A549 (cell line): ENCODE results near the gene SLC16A8. TPM values are rescaled to one million over a fixed set of nuclear protein-coding genes. Genes with fewer than 3 reads are reported as not detected.

Experiments
- ATAC-seq, 2 experiments: fragments of 200-7000 bp in 1 of 2; fragments of >200 bp in 1 of 2; cut with Nextera tagmentation in 1 of 2; cut with Tn5 transposase in 1 of 2; 3 replicates each; pipeline versions ENCODE4 v1.8.0 to v1.9.1; 2018 to 2020; ENCODE audit warnings: mild to moderate bottlenecking in 1 of 2, moderate library complexity in 1 of 2
- CTCF ChIA-PET: fragments of 300-600 bp; sonication (Branson Sonifier 250); formaldehyde crosslinking; extraction: SDS; loops from one replicate; lab custom pipeline; 2021; ENCODE audit warnings: antibody characterized with exemption, inconsistent platforms; lab: Yijun Ruan, JAX
- POLR2A ChIA-PET: fragments of 350-600 bp; formaldehyde crosslinking; extraction: SDS; loops from one replicate; lab custom pipeline; 2021; ENCODE audit warnings: antibody characterized with exemption, inconsistent platforms; lab: Yijun Ruan, JAX
- DNase-seq, 2 experiments: peaks; one replicate each; pipeline versions ENCODE4 v3.0.0 to v3.0.0-alpha.2; 2011 to 2016; ENCODE audit warnings: low read depth in 1 of 2, low spot score in 1 of 2
- FAIRE-seq: peaks from 2 replicates; lab custom pipeline; 2011; peaks lifted over from hg19 to GRCh38; lab: Jason Lieb, UNC
- H3K27ac ChIP-seq, 2 experiments: fragments of >200 bp; sonication (Bioruptor Twin); formaldehyde crosslinking; 3 replicates each; pipeline ENCODE4 v1.5.1; 2016 to 2017
- H3K4me1 ChIP-seq: fragments of >200 bp; sonication (Bioruptor Twin); formaldehyde crosslinking; 3 replicates; pipeline ENCODE4 v1.6.1; 2016
- H3K4me2 ChIP-seq: fragments of >200 bp; sonication (Bioruptor Twin); formaldehyde crosslinking; 3 replicates; pipeline ENCODE4 v1.6.1; 2016
- H3K4me3 ChIP-seq: fragments of >200 bp; sonication (Bioruptor Twin); formaldehyde crosslinking; 3 replicates; pipeline ENCODE4 v1.5.1; 2016
- H3K9me3 ChIP-seq: fragments of >200 bp; sonication (Bioruptor Twin); formaldehyde crosslinking; 3 replicates; pipeline ENCODE4 v1.6.1; 2016
- BCL3 ChIP-seq: fragments of >200 bp; sonication (Bioruptor Twin); formaldehyde crosslinking; IDR thresholded peaks from 3 replicates; pipeline ENCODE4 v1.6.1; 2016
- CHD4 ChIP-seq: fragments of 200-600 bp; sonication (generic); IDR thresholded peaks from 2 replicates; pipeline ENCODE4 v1.6.1; 2016; ENCODE audit warnings: antibody characterized with exemption, mild to moderate bottlenecking, borderline replicate concordance
- EP300 ChIP-seq, 2 experiments: fragments of >200 bp; sonication (Bioruptor Twin); formaldehyde crosslinking; IDR thresholded peaks; 2 replicates in 1 of 2; 3 replicates in 1 of 2; pipeline ENCODE4 v1.6.1; 2016 to 2017
- FOSL2 ChIP-seq, 2 experiments: fragments of 450-650 bp in 1 of 2; fragments of >200 bp in 1 of 2; sonication (Bioruptor Twin) in 1 of 2; formaldehyde crosslinking; IDR thresholded peaks; 2 replicates each; pipeline versions ENCODE4 v1.5.0 to v1.6.1; 2016 to 2020; ENCODE audit warnings: mild to moderate bottlenecking in 1 of 2, moderate library complexity in 1 of 2
- GATA3 ChIP-seq: IDR thresholded peaks from 2 replicates; pipeline ENCODE4 v1.6.1; 2012; ENCODE audit warnings: borderline replicate concordance
- HDAC2 ChIP-seq: fragments of 200-600 bp; sonication (generic); IDR thresholded peaks from 2 replicates; pipeline ENCODE4 v1.6.1; 2016
- HOXB13 ChIP-seq: fragments of 250-450 bp; sonication (Bioruptor Pico); IDR thresholded peaks from 2 replicates; pipeline ENCODE4 v1.5.0; 2020; ENCODE audit warnings: low read depth, mild to moderate bottlenecking, moderate library complexity
- HOXB5 ChIP-seq: fragments of 250-450 bp; sonication (Bioruptor Pico); IDR thresholded peaks from 2 replicates; pipeline ENCODE4 v1.5.0; 2020; ENCODE audit warnings: mild to moderate bottlenecking, moderate library complexity
- JUN ChIP-seq, 2 experiments: fragments of >200 bp; sonication (Bioruptor Twin); formaldehyde crosslinking; IDR thresholded peaks; 2 replicates in 1 of 2; 3 replicates in 1 of 2; pipeline ENCODE4 v1.6.1; 2016 to 2017
- KDM1A ChIP-seq: fragments of 200-600 bp; sonication (generic); IDR thresholded peaks from 2 replicates; pipeline ENCODE4 v1.6.1; 2016; ENCODE audit warnings: low read depth, mild to moderate bottlenecking
- KDM5A ChIP-seq: fragments of 200-600 bp; sonication (generic); IDR thresholded peaks from 2 replicates; pipeline ENCODE4 v1.6.1; 2016; ENCODE audit warnings: antibody characterized with exemption, mild to moderate bottlenecking
- NR3C1 ChIP-seq: fragments of >200 bp; sonication (Bioruptor Twin); formaldehyde crosslinking; IDR thresholded peaks from 3 replicates; pipeline ENCODE4 v1.6.1; 2017
- RARB ChIP-seq: fragments of 250-450 bp; sonication (Bioruptor Pico); IDR thresholded peaks from 2 replicates; pipeline ENCODE4 v1.8.0; 2021; ENCODE audit warnings: mild to moderate bottlenecking, moderate library complexity
- RCOR1 ChIP-seq: fragments of 150-350 bp; IDR thresholded peaks from 2 replicates; pipeline ENCODE4 v1.6.1; 2014; ENCODE audit warnings: antibody characterized with exemption, low read length, low read depth
- SMC3 ChIP-seq: fragments of >200 bp; sonication (Bioruptor Twin); formaldehyde crosslinking; IDR thresholded peaks from 3 replicates; pipeline ENCODE4 v1.6.1; 2018; ENCODE audit warnings: inconsistent platforms
- WGBS: methylation state at CpG from one replicate; pipeline ENCODE4 v1.1.6; 2017; ENCODE audit errors: missing lambda C conversion rate; 5-methylcytosine and 5-hydroxymethylcytosine counted together
- polyA plus RNA-seq, 4 experiments: library from polyadenylated mRNA; depleted of rRNA in 3 of 4; stranded (reverse); fragments of >200 nt; fragmentation: RNase III in 1 of 4; extraction: RNeasy Plus Mini Kit Qiagen cat#74134 plus additional on column Dnase treatment in 1 of 4; gene quantifications; 2 replicates in 3 of 4; 3 replicates in 1 of 4; pipeline ENCODE4 v1.2.3, GENCODE V29; 2011 to 2017
- TF ChIP-seq, protein P1 (sequence below): fragments of 200-600 bp; sonication (generic); IDR thresholded peaks from 2 replicates; pipeline ENCODE4 v1.6.1; 2016; ENCODE audit warnings: antibody characterized with exemption, mild to moderate bottlenecking, moderate library complexity

SLC16A8 gene
- polyA plus RNA-seq, 2 of the 4 experiments (the other 2 are of a cell fraction), result not detected

GRCh38 chr22:38041760-38042487, 42.1 kb downstream of the SLC16A8 start:
- no peaks in the 10 kb centered on the region for H3K9me3 ChIP-seq
- POLR2A ChIA-PET, result no interaction called here

GRCh38 chr22:38040953-38041759, 42.8 kb downstream of the SLC16A8 start:
- Histone ChIP-seq H3K4me2 (no peak overlapping the region), H3K4me1 (no peaks in the 10 kb centered on the region), H3K9me3 (no peaks in the 10 kb centered on the region), H3K27ac (no peak overlapping the region), H3K4me3 (no peak overlapping the region)
- TF ChIP-seq KDM5A, result no peak
- no peak for TF ChIP-seq GATA3
- no peak for TF ChIP-seq NR3C1
- ATAC-seq (peak in 1 of 2 experiments; percentile 29; a peak in 2 of 6 replicates), DNase-seq (no peak), FAIRE-seq (no peak)
- ChIA-PET CTCF (interaction anchor here (1.9 to 2.6 kb wide), 2 partner anchors 11 to 45 kb away, joined by 4 to 19 read pairs; no protein-coding TSS in a partner anchor), POLR2A (no interaction called here)
- 80% methylated on average over 19 of the region's 20 CpGs for WGBS

More at GRCh38 chr22:38041760-38042487, 42.1 kb downstream of the SLC16A8 start:
- 72% methylated on average over 3 of the region's 5 CpGs for WGBS
- CTCF ChIA-PET, result interaction anchor here (1.9 to 2.6 kb wide), 3 partner anchors 10 to 45 kb away, joined by 4 to 19 read pairs (median 14); no protein-coding TSS in a partner anchor
- TF ChIP-seq RCOR1, result no peak
- TF ChIP-seq BCL3, result no peak
- TF ChIP-seq SMC3, result no peak
- TF ChIP-seq KDM1A, result no peak
- no peak for TF ChIP-seq JUN (IDR thresholded peaks at IDR 0.05)
- TF ChIP-seq HOXB13 (CRISPR knock-in tag), result no peak
- TF ChIP-seq, protein P1, sequence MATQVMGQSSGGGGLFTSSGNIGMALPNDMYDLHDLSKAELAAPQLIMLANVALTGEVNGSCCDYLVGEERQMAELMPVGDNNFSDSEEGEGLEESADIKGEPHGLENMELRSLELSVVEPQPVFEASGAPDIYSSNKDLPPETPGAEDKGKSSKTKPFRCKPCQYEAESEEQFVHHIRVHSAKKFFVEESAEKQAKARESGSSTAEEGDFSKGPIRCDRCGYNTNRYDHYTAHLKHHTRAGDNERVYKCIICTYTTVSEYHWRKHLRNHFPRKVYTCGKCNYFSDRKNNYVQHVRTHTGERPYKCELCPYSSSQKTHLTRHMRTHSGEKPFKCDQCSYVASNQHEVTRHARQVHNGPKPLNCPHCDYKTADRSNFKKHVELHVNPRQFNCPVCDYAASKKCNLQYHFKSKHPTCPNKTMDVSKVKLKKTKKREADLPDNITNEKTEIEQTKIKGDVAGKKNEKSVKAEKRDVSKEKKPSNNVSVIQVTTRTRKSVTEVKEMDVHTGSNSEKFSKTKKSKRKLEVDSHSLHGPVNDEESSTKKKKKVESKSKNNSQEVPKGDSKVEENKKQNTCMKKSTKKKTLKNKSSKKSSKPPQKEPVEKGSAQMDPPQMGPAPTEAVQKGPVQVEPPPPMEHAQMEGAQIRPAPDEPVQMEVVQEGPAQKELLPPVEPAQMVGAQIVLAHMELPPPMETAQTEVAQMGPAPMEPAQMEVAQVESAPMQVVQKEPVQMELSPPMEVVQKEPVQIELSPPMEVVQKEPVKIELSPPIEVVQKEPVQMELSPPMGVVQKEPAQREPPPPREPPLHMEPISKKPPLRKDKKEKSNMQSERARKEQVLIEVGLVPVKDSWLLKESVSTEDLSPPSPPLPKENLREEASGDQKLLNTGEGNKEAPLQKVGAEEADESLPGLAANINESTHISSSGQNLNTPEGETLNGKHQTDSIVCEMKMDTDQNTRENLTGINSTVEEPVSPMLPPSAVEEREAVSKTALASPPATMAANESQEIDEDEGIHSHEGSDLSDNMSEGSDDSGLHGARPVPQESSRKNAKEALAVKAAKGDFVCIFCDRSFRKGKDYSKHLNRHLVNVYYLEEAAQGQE, result no peak
- TF ChIP-seq FOSL2 (IDR thresholded peaks at IDR 0.05), result no peak
- no peak for TF ChIP-seq FOSL2 (CRISPR knock-in tag; IDR thresholded peaks at IDR 0.05)
- TF ChIP-seq HOXB5, result no peak
- TF ChIP-seq EP300 (IDR thresholded peaks at IDR 0.05), result no peak
- no peak for TF ChIP-seq CHD4
- no peak for TF ChIP-seq RARB (CRISPR knock-in tag)
- TF ChIP-seq HDAC2, result no peak
- TF ChIP-seq, all 56 proteins: peak for 0
- ATAC-seq, result peak in 1 of 2 experiments; percentile 24; a peak in 2 of 6 replicates
- Histone ChIP-seq H3K4me2 (no peak overlapping the region), H3K4me3 (no peak overlapping the region), H3K4me1 (no peaks in the 10 kb centered on the region), H3K27ac (no peak overlapping the region)
- no peak for FAIRE-seq
- DNase-seq, result no peak
